NK-92 (cell line): Measurements from ENCODE around the gene FMN1.

ENCODE experiments used
- DNase-seq: peaks from one replicate; lab custom pipeline; 2025; ENCODE audit not compliant: unreplicated experiment; lab: John Stamatoyannopoulos, UW

The FMN1 gene

DNA sequence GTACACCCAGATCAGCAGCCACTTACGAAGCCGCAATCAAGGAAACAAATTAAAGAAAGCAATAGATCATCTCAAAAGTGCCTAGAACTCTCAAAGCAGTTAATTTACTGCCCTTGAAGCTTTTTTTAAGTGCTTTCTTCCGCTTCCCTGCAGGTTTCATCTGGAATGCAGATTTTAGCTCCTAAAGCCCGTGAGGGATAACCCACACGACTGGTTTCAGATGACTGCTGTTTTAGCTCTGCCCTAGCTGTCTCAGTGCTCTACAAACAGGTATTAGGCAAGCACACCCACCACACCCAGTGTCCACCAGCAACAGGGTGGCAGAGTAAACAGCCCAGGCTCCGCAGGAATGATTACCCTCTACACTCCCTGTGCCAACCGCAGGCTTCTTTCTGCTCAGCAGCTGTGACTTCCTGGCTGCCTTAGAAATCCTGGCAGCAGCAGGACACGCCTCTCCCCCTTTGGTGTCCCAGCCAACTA is 126.0 kb downstream of the FMN1 start:
- DNase-seq, result no peak

DNA sequence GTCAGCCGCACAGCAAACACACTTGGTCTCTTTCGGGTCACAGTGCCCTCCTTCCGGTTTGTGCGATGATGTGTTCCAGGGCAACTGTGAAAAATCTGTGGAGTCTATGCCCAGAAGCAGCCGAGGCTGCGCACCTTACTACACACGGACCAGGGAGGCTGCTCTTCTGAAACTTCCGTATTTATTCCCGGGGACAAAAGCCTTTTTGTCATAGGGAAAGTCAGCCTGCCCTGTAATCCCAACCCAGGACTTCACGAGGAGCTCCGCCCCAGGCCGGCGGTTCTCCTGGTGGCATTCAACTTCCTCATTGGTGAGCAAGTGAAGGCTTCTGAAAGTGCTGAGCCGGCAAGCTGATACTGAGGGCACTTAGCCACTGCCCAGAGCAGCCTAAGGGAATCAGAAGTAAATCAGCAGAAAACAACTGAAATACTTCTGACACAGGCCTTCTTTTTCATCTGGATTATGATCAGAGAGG is 126.5 kb downstream of the FMN1 start:
- DNase-seq, result no peak

DNA sequence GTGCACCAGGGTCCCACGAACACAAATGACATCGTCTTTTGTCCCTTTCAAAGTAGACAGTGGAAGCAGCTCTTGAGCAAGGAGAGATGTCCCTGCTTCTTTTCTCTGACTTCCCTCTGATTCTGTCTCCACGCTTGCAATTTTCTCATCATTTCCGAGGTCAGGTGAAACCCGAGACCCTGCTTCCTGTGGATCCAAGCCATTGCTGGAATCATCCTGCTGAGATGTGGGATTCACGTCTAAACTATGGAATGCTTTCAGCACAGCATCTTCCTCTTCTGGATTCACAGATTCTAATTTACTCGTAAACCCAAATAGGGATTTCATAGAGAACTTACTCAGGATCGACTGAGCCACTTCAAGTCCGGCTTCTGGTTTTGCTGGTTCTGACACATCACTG is 127.1 kb downstream of the FMN1 start:
- no peak for DNase-seq

- DNase-seq, result no peak
Measured at GRCh38 chr15:33066584-33066983, 127.9 kb downstream of the FMN1 start.

DNA sequence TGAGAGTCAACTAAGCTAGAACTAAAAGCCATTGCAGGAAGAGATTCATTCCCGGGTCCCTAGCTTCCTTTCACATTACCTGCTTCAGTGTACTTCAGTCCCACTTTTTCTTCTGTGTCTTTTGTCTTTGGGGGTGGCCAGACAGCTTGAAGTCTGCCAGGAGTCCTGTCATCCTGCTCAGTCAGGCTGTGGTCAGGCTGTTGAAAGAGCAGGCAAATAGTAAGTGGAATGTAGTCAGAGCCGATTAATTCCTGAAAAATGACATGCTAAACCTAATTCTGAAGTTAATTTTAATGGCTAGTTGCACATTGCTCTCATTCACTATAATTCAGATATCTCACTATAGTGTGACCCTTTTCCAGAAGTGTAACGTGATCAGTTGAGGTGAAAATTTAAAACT is 129.6 kb downstream of the FMN1 start:
- DNase-seq, result no peak

DNA sequence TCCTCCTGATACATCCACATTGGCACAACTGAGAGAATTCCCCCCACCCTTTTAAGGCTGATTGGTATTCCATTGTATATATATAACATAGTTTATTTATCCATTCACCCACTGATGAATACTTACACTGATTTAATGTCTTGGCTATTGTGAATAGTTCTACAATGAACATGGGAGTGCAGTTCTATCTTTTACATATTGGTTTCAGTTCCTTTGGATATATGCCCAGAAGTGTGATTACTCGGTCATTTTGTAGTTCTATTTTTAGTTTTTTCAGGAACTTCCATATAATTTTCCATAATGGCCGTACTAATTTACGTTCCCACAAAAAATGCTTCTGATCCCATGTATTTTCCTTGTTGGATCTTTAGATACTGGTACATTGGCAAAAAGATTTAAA is 135.3 kb downstream of the FMN1 start:
- no peak for DNase-seq

GRCh38 chr15:33057845-33058244 is 136.7 kb downstream of the FMN1 start:
- no peak for DNase-seq

DNA sequence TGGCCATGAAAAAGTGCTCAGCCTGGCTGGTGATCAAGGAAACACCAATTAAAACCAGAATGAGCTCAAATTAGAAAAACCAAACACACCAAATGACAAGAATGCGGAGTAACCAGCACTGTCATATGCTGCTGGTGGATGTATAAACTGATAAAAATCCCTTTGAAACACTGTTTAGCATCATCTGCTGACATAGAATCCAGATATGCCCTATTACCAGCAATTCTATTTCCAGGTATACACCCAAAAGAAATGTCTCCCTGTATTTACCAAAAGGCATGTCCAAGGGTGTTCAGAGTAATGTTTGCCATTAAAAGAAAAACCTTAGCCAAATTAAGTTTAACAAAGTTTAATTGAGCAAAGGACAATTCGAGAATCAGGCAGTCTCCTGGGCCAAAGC is 138.6 kb downstream of the FMN1 start:
- DNase-seq, result no peak

GRCh38 chr15:33051528-33051927 is 143.0 kb downstream of the FMN1 start:
- DNase-seq, result no peak

GRCh38 chr15:33048255-33048654 is 146.3 kb downstream of the FMN1 start:
- DNase-seq, result no peak

- DNase-seq, result no peak
Measured at GRCh38 chr15:33047077-33047476, 147.4 kb downstream of the FMN1 start.

DNA sequence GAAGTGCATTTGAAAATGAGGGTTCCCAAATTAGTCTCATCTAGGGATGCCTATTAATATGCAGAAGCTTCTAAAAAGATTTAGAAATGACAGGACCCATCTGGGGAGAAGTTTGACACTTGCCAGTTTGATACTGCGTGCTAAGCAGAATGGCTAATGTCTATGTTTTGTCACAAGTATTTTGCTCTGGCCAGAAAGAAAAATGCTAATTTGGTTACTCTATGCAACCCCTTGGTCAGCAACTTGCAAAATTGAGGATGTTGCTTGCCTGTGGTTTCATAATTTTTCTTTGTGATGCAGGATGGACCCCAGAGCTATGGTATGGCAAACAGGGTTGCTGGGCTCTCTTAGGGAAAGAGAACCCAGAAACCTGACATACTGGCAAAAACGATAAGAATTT is 148.2 kb downstream of the FMN1 start:
- no peak for DNase-seq

DNA sequence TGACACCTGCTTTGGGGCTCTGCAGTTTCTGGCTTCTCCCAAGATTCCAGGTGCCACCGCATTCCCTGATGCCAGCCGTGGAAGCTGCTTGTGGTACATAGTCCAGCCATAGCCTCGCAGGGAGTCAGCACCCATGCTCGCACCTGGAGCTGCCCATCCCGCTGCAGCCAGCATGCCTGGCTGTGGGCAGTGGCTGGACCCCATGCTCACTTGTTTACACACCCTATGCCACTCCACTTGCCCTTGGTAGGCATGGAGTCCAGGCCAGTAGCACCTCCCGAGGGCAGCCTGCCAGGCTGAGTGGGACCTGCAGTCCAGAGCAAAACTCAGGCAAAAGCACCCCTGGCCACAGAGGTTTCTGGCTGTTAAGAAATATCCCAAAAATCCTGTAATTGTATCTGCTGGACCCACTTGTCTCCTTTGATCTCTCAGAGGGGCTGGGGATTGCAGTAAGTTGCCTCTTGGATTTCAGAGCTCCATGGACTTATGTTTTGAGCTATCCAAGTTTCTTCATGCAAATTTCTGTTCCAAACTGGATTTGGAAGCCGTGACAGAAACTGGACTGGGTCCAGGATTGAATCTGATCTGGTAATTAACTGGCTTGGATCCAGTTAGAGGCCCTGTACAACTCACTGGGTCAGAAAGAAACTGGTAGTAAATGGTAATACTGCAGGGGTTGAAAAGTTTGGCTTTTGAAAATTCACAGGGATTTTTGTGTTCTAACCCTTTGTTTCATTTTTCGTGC is 149.3 kb downstream of the FMN1 start:
- DNase-seq, result no peak

DNA sequence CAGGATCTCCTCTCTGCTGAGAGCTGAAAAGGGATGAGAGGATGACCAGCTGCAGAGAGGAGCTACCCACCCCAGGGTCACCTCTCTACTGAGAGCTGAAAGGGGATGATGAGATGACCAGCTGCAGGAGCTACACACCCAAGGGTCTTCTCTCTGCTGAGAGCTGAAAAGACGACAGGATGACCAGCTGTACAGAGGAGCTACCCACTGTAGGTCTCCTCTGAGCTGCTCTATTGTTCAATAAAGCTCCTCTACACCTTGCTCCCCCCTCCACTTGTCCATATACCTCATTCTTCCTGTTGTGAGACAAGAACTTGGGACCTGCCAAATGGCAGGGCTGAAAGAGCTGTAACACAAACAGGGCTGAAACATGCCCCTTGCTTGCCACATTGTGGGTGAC is 149.9 kb downstream of the FMN1 start:
- no peak for DNase-seq

- DNase-seq, result no peak
Measured at GRCh38 chr15:33043636-33044035, 150.9 kb downstream of the FMN1 start.

GRCh38 chr15:33040496-33040895 is 154.0 kb downstream of the FMN1 start:
- no peak for DNase-seq

GRCh38 chr15:33034588-33034987 is 159.9 kb downstream of the FMN1 start:
- no peak for DNase-seq

DNA sequence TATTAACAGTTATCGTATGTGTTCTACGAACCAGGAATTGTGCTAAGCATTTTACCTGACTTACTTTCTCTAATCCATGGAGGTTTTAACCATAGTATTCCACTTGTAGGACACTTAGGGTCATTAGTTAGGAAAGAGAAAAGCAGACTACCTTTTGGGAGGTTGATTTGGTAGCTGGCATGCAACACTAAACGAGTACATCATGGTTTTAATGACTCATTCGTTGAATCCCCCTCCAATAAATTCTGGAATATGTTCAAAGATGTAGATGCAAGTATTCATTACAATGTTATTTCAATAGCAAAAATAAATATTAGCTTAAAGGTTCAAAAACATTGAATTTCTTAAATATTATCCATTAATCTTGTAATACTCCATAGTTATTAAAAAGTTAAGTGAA is 162.5 kb downstream of the FMN1 start:
- no peak for DNase-seq

- DNase-seq, result no peak
Measured at GRCh38 chr15:33031324-33031821, 163.1 kb downstream of the FMN1 start.

- no peak for DNase-seq
Measured at GRCh38 chr15:33030315-33030714, 164.2 kb downstream of the FMN1 start.

DNA sequence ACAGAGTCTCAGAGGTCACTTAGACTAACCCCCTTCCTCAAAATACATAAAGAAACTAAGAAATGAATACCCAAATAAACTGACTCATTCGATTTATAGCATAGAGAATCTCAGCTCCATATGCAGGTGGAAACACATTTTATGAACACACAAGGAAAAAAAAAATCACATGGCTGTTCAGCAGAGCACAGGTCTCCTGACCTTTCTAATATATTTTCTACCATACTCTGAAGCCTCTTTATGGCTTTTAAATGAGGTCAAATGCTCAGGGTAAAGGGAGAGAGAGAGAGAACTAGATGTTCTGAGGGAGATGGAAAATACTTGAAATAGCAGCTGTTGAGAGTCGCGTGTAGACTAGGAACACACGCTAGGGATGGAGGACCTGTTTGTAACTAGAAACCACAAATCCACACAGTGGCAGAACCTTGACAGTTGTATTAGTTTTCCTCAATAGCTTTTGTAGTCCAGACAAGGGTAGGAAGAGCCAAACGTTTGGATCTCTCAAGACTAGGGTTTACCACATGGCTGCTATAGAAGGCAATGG is 165.3 kb downstream of the FMN1 start:
- no peak for DNase-seq

- DNase-seq, result no peak
Measured at GRCh38 chr15:33028495-33028894, 166.0 kb downstream of the FMN1 start.
